IMR-90 (cell line): ENCODE data around the gene WNT7A. TPM values are rescaled to one million over a fixed set of nuclear protein-coding genes. Genes with fewer than 3 reads are reported as not detected.

Experiments
- ATAC-seq: fragments of 200-7000 bp; cut with Tn5 transposase; 2 replicates; pipeline ENCODE4 v1.9.1; 2020; ENCODE audit warnings: low read depth, mild to moderate bottlenecking, moderate library complexity
- BruUV-seq: library from RNA; stranded (reverse); fragments of 400-500 nt; replicated peaks from 2 replicates; lab custom pipeline; 2021; lab: Mats Ljungman, UMichigan
- CTCF ChIA-PET: fragments of 300-600 bp; formaldehyde crosslinking; extraction: SDS; loops from one replicate; lab custom pipeline; 2021; ENCODE audit warnings: antibody characterized with exemption; lab: Yijun Ruan, JAX
- POLR2A ChIA-PET: fragments of 300-600 bp; sonication (Branson Sonifier 250); formaldehyde crosslinking; loops from one replicate; lab custom pipeline; 2022; ENCODE audit warnings: antibody characterized with exemption; ENCODE audit not compliant: unreplicated experiment; lab: Charles Lee
- DNase-seq: peaks from one replicate; pipeline ENCODE4 v3.0.0; 2013
- H2AFZ ChIP-seq: replicated peaks from 2 replicates; pipeline ENCODE3; 2013; ENCODE audit warnings: low read length, mild to moderate bottlenecking; ENCODE audit not compliant: poor library complexity
- H2AK5ac ChIP-seq: 2 replicates; pipeline ENCODE4 v1.6.1; 2013; ENCODE audit warnings: low read depth, low read length, inconsistent platforms
- H2AK9ac ChIP-seq: replicated peaks from 2 replicates; pipeline ENCODE3; 2013; ENCODE audit warnings: mild to moderate bottlenecking, low read depth, low read length, moderate library complexity; ENCODE audit not compliant: poor library complexity
- H2BK120ac ChIP-seq: 2 replicates; pipeline ENCODE4 v1.6.1; 2013; ENCODE audit warnings: low read depth, low read length, inconsistent platforms
- H2BK15ac ChIP-seq: 3 replicates; pipeline ENCODE4 v1.6.1; 2013; ENCODE audit warnings: low read depth, low read length, inconsistent platforms
- H2BK20ac ChIP-seq: 2 replicates; pipeline ENCODE4 v1.6.1; 2013; ENCODE audit warnings: low read depth, mild to moderate bottlenecking, inconsistent platforms, low read length, moderate library complexity
- H2BK5ac ChIP-seq: 2 replicates; pipeline ENCODE4 v1.6.1; 2013; ENCODE audit warnings: mild to moderate bottlenecking, low read depth, low read length, inconsistent platforms; ENCODE audit not compliant: poor library complexity, severe bottlenecking
- H3K14ac ChIP-seq: replicated peaks from 2 replicates; pipeline ENCODE4 v1.6.1; 2013; ENCODE audit warnings: low read depth, low read length, inconsistent platforms
- H3K18ac ChIP-seq: 2 replicates; pipeline ENCODE4 v1.6.1; 2013; ENCODE audit warnings: low read depth, low read length, control low read depth
- H3K23ac ChIP-seq: 2 replicates; pipeline ENCODE4 v1.6.1; 2013; ENCODE audit warnings: low read depth, low read length, inconsistent platforms
- H3K27ac ChIP-seq: 2 replicates; pipeline ENCODE4 v1.5.1; 2013; ENCODE audit warnings: mild to moderate bottlenecking, control low read depth, low read length; ENCODE audit not compliant: insufficient read depth
- H3K27me3 ChIP-seq: 2 replicates; pipeline ENCODE4 v1.6.1; 2013; ENCODE audit warnings: low read length; ENCODE audit not compliant: control insufficient read depth, insufficient read depth
- H3K36me3 ChIP-seq: 2 replicates; pipeline ENCODE4 v1.6.1; 2013; ENCODE audit warnings: low read length, mixed read lengths; ENCODE audit not compliant: control insufficient read depth, insufficient read depth
- H3K4ac ChIP-seq: 2 replicates; pipeline ENCODE4 v1.6.1; 2013; ENCODE audit warnings: low read depth, low read length, inconsistent platforms
- H3K4me1 ChIP-seq: 2 replicates; pipeline ENCODE4 v1.6.1; 2013; ENCODE audit warnings: low read length, mixed read lengths; ENCODE audit not compliant: control insufficient read depth, insufficient read depth
- H3K4me2 ChIP-seq: 2 replicates; pipeline ENCODE4 v1.6.1; 2013; ENCODE audit warnings: low read depth, mild to moderate bottlenecking, control low read depth, low read length, moderate library complexity
- H3K4me3 ChIP-seq: 2 replicates; pipeline ENCODE4 v1.5.1; 2013; ENCODE audit warnings: low read depth, mild to moderate bottlenecking, control low read depth, low read length, moderate library complexity; ENCODE audit not compliant: insufficient read depth
- H3K56ac ChIP-seq: 2 replicates; pipeline ENCODE4 v1.6.1; 2013; ENCODE audit warnings: low read length, inconsistent platforms; ENCODE audit not compliant: insufficient read depth; ENCODE audit errors: extremely low read depth
- H3K79me1 ChIP-seq, 2 experiments: 2 replicates each; pipeline ENCODE4 v1.6.1; 2013; ENCODE audit warnings: low read length in 2 of 2, inconsistent platforms in 1 of 2, low read depth in 1 of 2
- H3K9ac ChIP-seq: 2 replicates; pipeline ENCODE4 v1.6.1; 2013; ENCODE audit warnings: low read depth, low read length, control low read depth
- H3K9me1 ChIP-seq: 2 replicates; pipeline ENCODE4 v1.6.1; 2013; ENCODE audit warnings: low read length, inconsistent platforms; ENCODE audit not compliant: insufficient read depth
- H3K9me3 ChIP-seq: 2 replicates; pipeline ENCODE4 v1.6.1; 2013; ENCODE audit warnings: low read length; ENCODE audit not compliant: control insufficient read depth, insufficient read depth
- H4K20me1 ChIP-seq: 2 replicates; pipeline ENCODE4 v1.6.1; 2013; ENCODE audit warnings: low read length, inconsistent platforms; ENCODE audit not compliant: insufficient read depth
- H4K5ac ChIP-seq: 2 replicates; pipeline ENCODE4 v1.6.1; 2013; ENCODE audit warnings: mild to moderate bottlenecking, low read depth, low read length, control low read depth
- H4K8ac ChIP-seq, 2 experiments: 2 replicates each; pipeline ENCODE4 v1.6.1; 2013; ENCODE audit warnings: low read depth in 2 of 2, low read length in 2 of 2, control low read depth in 1 of 2, inconsistent platforms in 1 of 2
- H4K91ac ChIP-seq: 2 replicates; pipeline ENCODE4 v1.6.1; 2013; ENCODE audit warnings: low read depth, low read length, inconsistent platforms; ENCODE audit not compliant: insufficient read depth
- BHLHE40 ChIP-seq: fragments of 150-350 bp; IDR thresholded peaks from 2 replicates; pipeline ENCODE4 v1.6.1; 2016; ENCODE audit warnings: mild to moderate bottlenecking, low read depth, low read length
- CEBPB ChIP-seq: IDR thresholded peaks from 2 replicates; pipeline ENCODE4 v1.6.1; 2012; ENCODE audit warnings: low read depth, low read length, improper control_type of control experiment
- CHD1 ChIP-seq: IDR thresholded peaks from 2 replicates; pipeline ENCODE4 v1.6.1; 2012; ENCODE audit warnings: low read depth, low read length, improper control_type of control experiment
- CTCF ChIP-seq: conservative IDR thresholded peaks from 2 replicates; pipeline ENCODE4 v1.5.1; 2012; ENCODE audit warnings: mild to moderate bottlenecking, low read depth, low read length, improper control_type of control experiment
- FOS ChIP-seq: fragments of 150-350 bp; IDR thresholded peaks from 2 replicates; pipeline ENCODE4 v1.6.1; 2016; ENCODE audit warnings: low read depth, low read length
- MAZ ChIP-seq: IDR thresholded peaks from 2 replicates; pipeline ENCODE4 v1.6.1; 2012; ENCODE audit warnings: low read depth, mild to moderate bottlenecking, low read length, improper control_type of control experiment, moderate library complexity, borderline replicate concordance
- MXI1 ChIP-seq: IDR thresholded peaks from 2 replicates; pipeline ENCODE4 v1.6.1; 2012; ENCODE audit warnings: low read depth, mild to moderate bottlenecking, low read length, moderate library complexity, borderline replicate concordance
- NFE2L2 ChIP-seq: fragments of 150-350 bp; IDR thresholded peaks from 2 replicates; pipeline ENCODE4 v1.6.1; 2016; ENCODE audit warnings: low read depth, mild to moderate bottlenecking, low read length
- POLR2A ChIP-seq: IDR thresholded peaks from 2 replicates; pipeline ENCODE4 v1.6.1; 2012; ENCODE audit warnings: mild to moderate bottlenecking, low read depth, low read length
- RAD21 ChIP-seq: IDR thresholded peaks from 2 replicates; pipeline ENCODE4 v1.6.1; 2012; ENCODE audit warnings: low read length, improper control_type of control experiment
- RCOR1 ChIP-seq: IDR thresholded peaks from 2 replicates; pipeline ENCODE4 v1.6.1; 2012; ENCODE audit warnings: mild to moderate bottlenecking, low read length, improper control_type of control experiment; ENCODE audit not compliant: insufficient replicate concordance
- RFX5 ChIP-seq: IDR thresholded peaks from 2 replicates; pipeline ENCODE4 v1.8.0; 2012; ENCODE audit warnings: low read depth, mild to moderate bottlenecking, low read length, moderate library complexity
- SMC3 ChIP-seq: fragments of 150-350 bp; IDR thresholded peaks from 2 replicates; pipeline ENCODE4 v1.6.1; 2016; ENCODE audit warnings: low read depth, mild to moderate bottlenecking, antibody characterized with exemption, low read length, moderate library complexity
- WGBS, 2 experiments: methylation state at CpG; one replicate each; pipeline versions ENCODE4 v1.1.5 to v1.1.7; 2013; ENCODE audit warnings: missing lambda C conversion rate in 2 of 2; ENCODE audit not compliant: insufficient read length in 1 of 2; ENCODE audit errors: extremely low coverage in 2 of 2; 5-methylcytosine and 5-hydroxymethylcytosine counted together
- dilution Hi-C: fragments of 300-500 bp; cut with HindIII; formaldehyde crosslinking; loops from one replicate; pipeline ENCODE4 v1.14.3; 2018; ENCODE audit warnings: low sequenced_read_pairs; ENCODE audit not compliant: unreplicated experiment
- in situ Hi-C: fragments of 300-500 bp; cut with MboI; formaldehyde crosslinking; loops from 3 replicates; pipeline ENCODE4 v1.14.3; 2019; ENCODE audit warnings: low sequenced_read_pairs, inconsistent platforms, mixed read lengths
- intact Hi-C: fragments of 100-400 bp; cut with micrococcal nuclease; formaldehyde crosslinking; loops from 2 replicates; pipeline ENCODE4 v1.10.0; 2022
- polyA plus RNA-seq, 3 experiments: library from polyadenylated mRNA; depleted of rRNA; stranded (reverse); fragments of >200 nt; gene quantifications; 2 replicates each; pipeline ENCODE4 v1.2.3, GENCODE V29; 2012; ENCODE audit warnings: low replicate concordance in 1 of 3
- total RNA-seq: library from RNA; depleted of rRNA; stranded (reverse); fragments of >200 nt; gene quantifications from 2 replicates; pipeline ENCODE4 v1.2.3, GENCODE V29; 2012
- TF ChIP-seq, protein P1 (sequence below): fragments of 150-350 bp; IDR thresholded peaks from 2 replicates; pipeline ENCODE4 v1.6.1; 2016; ENCODE audit warnings: low read depth, mild to moderate bottlenecking, low read length, moderate library complexity, borderline replicate concordance
- TF ChIP-seq, protein P2 (sequence below): fragments of 150-350 bp; IDR thresholded peaks from 2 replicates; pipeline ENCODE4 v1.6.1; 2017; ENCODE audit warnings: mild to moderate bottlenecking, antibody characterized with exemption, low read length, low read depth

The WNT7A gene
- total and polyA plus RNA-seq, 2 of the 4 experiments (the other 2 are of a cell fraction) = not detected

GRCh38 chr3:13868844-13869724, 10.8 kb downstream of the WNT7A start:
- Histone ChIP-seq H3K27me3 (no peaks in the 10 kb centered on the region; the same call in 1 of the 2 replicates), H3K9ac (no peak overlapping the region), H3K56ac (no peak overlapping the region), H4K20me1 (no peaks in the 10 kb centered on the region), H4K8ac (no peak overlapping the region), H3K79me1 (no peaks in the 10 kb centered on the region), H3K4me3 (no peak overlapping the region), H2BK15ac (no peak overlapping the region), H2AFZ (no peak overlapping the region), H3K9me1 (no peaks in the 10 kb centered on the region), H3K4ac (no peak overlapping the region), H2BK5ac (no peak overlapping the region), H3K14ac (no peak overlapping the region), H2BK20ac (no peak overlapping the region), H4K91ac (no peak overlapping the region), H2BK120ac (no peak overlapping the region), H3K4me1 (no peaks in the 10 kb centered on the region), H3K23ac (no peak overlapping the region), H4K5ac (no peak overlapping the region), H3K9me3 (peaks cover 3% of the 10 kb centered on the region; the same call in 1 of the 2 replicates), H2AK9ac (no peak overlapping the region), H2AK5ac (no peak overlapping the region), H3K27ac (no peak overlapping the region), H3K4me2 (no peak overlapping the region), H3K36me3 (no peaks in the 10 kb centered on the region), H3K18ac (no peak overlapping the region)
- ATAC-seq (no peak), DNase-seq (no peak)
- in situ Hi-C loops = no loop called here
- ChIA-PET POLR2A (no interaction called here), CTCF (no interaction called here)
- WGBS, 2 experiments = 35% methylated on average over 2 of the region's 2 CpGs; no CpG with 5 or more reads in 1 of the 2 experiments
- dilution Hi-C loops = no loop called here
- intact Hi-C loops = no loop called here
- no TSS peak for BruUV-seq
- TF ChIP-seq SMC3 = no peak
- TF ChIP-seq NFE2L2 = no peak
- TF ChIP-seq RFX5 = no peak
- no peak for TF ChIP-seq MAZ
- no peak for TF ChIP-seq POLR2A
- TF ChIP-seq MXI1 = no peak
- TF ChIP-seq, protein P1, sequence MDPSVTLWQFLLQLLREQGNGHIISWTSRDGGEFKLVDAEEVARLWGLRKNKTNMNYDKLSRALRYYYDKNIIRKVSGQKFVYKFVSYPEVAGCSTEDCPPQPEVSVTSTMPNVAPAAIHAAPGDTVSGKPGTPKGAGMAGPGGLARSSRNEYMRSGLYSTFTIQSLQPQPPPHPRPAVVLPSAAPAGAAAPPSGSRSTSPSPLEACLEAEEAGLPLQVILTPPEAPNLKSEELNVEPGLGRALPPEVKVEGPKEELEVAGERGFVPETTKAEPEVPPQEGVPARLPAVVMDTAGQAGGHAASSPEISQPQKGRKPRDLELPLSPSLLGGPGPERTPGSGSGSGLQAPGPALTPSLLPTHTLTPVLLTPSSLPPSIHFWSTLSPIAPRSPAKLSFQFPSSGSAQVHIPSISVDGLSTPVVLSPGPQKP = no peak
- TF ChIP-seq RAD21 = no peak
- no peak for TF ChIP-seq RCOR1
- no peak for TF ChIP-seq BHLHE40
- no peak for TF ChIP-seq CHD1
- TF ChIP-seq CTCF = no peak
- TF ChIP-seq, protein P2, sequence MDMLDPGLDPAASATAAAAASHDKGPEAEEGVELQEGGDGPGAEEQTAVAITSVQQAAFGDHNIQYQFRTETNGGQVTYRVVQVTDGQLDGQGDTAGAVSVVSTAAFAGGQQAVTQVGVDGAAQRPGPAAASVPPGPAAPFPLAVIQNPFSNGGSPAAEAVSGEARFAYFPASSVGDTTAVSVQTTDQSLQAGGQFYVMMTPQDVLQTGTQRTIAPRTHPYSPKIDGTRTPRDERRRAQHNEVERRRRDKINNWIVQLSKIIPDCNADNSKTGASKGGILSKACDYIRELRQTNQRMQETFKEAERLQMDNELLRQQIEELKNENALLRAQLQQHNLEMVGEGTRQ = no peak
- TF ChIP-seq FOS = no peak
- TF ChIP-seq CEBPB = no peak
